Sciatic nerve (tissue), 2 donors: ENCODE data around the gene SUGCT. TPM values are rescaled to one million over a fixed set of nuclear protein-coding genes. Genes with fewer than 3 reads are reported as not detected.
A peak's percentile ranks its signal among the peaks of the same experiment; 100 is the strongest.
"Not testable (repeated sequence)": the region's sequence is repeated elsewhere in the genome, so short reads cannot be mapped to it uniquely, and the experiment has no call there.

Source experiments
- ATAC-seq: fragments of 200-7000 bp; cut with Tn5 transposase; one replicate; pipeline ENCODE4 v1.9.1; 2020; ENCODE audit warnings: mild to moderate bottlenecking, moderate library complexity
- DNase-seq: peaks from one replicate; pipeline ENCODE4 v3.0.0-alpha.2; 2020; ENCODE audit warnings: low spot score
- intact Hi-C: fragments of 100-400 bp; cut with DNase I; formaldehyde crosslinking; loops from one replicate; pipeline ENCODE4 v1.14.2; 2022
- total RNA-seq: library from RNA; stranded (reverse); fragmentation: NEBNext Ultra II Directional; extraction: Animal tissue kit (Norgen Biotek cat#: 25700); gene quantifications from one replicate; pipeline ENCODE4 v1.2.1, GENCODE V29; 2021
- donor health status: DM: no; HTN: no; CAD: no.
- donor health status: DM: no; HTN: no; CAD: no.

Gene SUGCT
- 7.2 TPM for total RNA-seq

DNA sequence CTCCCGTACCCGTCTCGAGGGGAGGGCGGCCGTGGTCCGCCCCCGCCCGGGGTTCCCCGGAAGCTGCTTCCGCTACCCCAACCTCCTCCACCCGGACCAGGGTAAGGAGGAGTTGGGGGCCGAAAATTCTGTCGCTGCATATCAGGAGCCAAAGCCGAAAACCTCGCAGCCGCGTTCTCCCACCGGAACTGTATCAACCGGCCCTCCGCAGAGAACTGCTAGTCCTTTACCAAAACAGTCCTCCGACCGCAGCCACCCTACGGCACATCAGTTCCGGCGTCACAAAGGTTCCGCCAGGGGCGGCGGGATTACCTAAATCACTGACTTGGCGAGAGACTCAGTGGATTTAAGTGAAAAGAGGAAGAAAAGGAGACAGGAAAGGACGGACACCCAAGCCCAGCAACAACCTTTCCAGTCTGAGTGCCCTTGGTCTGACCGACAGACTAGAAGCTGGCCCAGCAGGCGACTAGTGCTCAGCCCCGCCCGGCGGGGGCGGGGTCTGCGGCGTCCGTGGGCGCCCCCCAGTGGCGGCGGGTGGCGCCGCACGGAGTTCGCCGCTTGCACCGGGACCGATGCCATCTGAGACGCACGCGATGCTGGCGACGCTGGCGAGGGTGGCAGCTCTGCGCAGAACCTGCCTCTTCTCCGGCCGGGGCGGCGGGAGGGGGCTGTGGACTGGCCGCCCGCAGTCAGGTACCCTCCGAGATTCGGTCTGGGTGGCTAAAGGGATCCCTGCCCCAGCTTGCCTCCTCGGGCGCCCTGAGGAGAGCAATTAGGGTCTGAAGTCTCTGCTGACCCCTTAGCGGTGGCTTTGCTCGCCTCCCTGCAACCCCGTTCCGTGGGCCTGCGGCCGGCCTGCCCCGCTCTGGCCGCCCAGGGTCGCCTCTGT is at the start of gene SUGCT, which contains the start of gene MPLKIP:
SUGCT (plus strand) TSS at position 578 of the 889 bp plus-strand sequence.
MPLKIP (minus strand) TSS at position 195 of the 889 bp plus-strand sequence; CDS start at position 140, 55 bp downstream.
- intact Hi-C loops, result no loop called here
- DNase-seq, result peak; percentile 90
- peak; percentile 96 for ATAC-seq

GRCh38 chr7:40092182-40092581 is 42.6 kb upstream of the SUGCT start:
- no peak for DNase-seq
- intact Hi-C loops, result no loop called here
- ATAC-seq, result no peak

DNA sequence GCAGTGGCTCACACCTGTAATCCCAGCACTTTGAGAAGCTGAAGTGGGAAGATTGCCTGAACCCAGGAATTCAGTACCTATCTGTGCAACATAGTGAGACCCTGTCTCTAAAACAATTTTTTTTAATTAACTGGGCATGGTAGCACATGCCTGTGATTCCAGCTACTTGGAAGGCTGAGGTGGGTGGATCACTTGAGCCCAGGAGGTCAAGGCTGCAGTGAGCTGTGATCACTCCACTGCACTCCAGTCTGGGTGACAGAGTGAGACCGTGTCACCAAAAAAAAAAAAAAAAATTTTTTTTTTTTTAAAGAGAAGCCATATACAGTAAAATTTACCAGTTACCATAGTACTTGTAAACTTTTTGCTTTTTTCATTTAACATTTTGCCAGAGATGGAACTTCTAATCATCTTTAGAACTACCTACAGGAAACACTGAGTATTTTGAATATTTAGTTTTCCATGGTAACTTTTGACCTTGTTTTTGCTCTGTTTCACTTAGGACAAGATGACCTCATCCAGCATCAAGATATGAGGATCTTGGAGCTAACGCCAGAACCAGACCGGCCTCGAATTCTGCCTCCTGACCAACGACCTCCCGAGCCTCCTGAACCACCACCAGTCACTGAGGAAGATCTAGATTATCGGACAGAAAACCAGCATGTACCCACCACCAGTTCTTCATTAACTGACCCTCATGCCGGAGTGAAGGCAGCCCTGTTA is 41.0 kb upstream of the SUGCT start:
- intact Hi-C loops, result no loop called here
- ATAC-seq (no peak), DNase-seq (no peak)

GRCh38 chr7:40095230-40095629 is 39.6 kb upstream of the SUGCT start:
- DNase-seq (no peak), ATAC-seq (no peak)
- intact Hi-C loops, result no loop called here

DNA sequence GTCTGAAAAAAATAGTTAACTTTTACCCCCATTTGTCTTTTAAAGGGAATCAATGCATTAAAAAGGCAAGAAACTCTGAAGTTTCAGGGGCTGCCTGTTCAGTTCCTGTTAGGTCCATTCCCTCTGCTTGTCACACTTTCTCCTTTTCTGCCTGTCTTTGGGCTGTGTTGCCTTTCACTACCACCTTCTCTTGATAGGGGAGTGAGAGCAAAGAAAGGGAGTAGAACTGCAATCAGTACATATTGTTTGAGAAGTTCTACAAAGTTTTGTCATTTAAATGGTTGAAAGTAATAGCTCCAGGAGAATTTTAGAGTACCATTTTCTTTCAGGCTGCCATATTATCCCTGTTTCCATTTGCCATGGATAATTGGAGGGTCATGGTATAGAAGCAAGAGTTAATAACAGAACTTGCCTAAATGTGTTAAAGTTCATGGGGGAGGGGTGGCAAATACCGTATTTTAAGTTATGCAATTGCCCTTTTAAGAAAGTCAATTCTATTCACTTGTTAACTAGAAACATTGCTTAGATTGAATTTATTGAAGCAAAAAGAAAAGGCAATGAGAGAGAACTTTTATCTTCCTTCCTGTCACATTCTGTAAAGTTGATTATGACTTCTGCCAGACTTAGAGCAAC is 39.0 kb upstream of the SUGCT start:
- intact Hi-C loops, result no loop called here
- DNase-seq (no peak), ATAC-seq (no peak)

GRCh38 chr7:40097728-40098127 is 37.1 kb upstream of the SUGCT start:
- no peak for ATAC-seq
- intact Hi-C loops, result no loop called here
- DNase-seq, result no peak

- DNase-seq (no peak), ATAC-seq (no peak)
- intact Hi-C loops, result no loop called here
These were observed 36.0 kb upstream of the SUGCT start for GRCh38 chr7:40098810-40099209.

DNA sequence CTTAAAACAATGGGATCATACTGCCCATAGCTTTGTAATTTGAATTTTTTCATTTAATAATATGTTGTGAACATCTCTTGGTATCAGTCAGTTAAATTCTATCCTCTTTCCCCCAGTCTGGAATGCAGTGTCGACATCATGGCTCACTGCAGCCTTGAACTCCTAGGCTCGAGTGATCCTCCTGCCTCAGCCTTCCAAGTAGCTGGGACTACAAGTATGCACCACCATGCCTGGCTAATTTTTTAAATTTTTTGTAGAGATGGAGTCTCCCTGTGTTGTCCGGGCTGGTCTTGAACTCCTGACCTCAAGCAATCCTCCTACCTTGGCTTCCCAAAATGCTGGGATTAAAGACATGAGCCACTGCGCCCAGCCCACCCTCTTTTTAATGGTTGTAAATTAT is 35.0 kb upstream of the SUGCT start:
- DNase-seq (no peak), ATAC-seq (no peak)
- intact Hi-C loops, result no loop called here

DNA sequence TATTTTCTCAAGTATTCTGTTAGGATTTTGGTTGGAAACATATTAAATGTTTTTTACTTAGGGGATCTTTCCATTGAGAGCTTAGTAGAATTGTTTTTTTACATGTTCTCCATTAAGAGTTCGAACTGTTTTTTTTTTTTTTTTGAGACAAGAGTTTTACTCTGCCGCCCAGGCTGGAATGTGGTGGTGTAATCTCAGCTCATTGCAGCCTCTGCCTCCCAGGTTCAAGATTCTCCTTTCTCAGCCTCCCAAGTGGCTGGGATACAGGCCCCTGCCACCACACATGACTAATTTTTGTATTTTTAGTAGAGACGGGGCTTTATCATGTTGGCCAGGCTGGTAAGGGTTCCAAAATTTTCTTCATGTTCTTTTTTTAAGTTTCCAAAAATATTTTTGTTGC is 33.6 kb upstream of the SUGCT start:
- DNase-seq, result no peak
- no peak for ATAC-seq
- intact Hi-C loops, result no loop called here

DNA sequence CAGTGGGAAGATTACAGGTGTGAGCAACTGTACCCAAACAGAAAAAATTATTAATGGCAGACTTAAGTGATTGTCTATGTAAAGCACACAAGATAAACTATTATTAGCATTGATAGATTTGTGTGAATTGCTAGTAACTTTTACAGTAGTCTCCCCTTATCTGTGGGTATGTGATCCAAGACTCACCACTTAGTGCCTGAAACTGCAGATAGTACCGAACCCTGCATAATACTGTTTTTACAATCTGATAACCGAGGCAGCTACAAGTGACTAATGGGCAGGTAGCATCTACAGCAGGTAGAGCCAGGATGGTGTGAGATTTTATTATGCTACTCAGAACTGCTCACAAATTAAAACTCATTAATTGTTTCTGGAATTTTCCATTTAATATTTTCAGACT is 31.9 kb upstream of the SUGCT start:
- ATAC-seq, result no peak
- intact Hi-C loops, result no loop called here
- DNase-seq, result no peak

GRCh38 chr7:40105879-40106473 is 28.8 kb upstream of the SUGCT start:
- DNase-seq (no peak), ATAC-seq (no peak)
- intact Hi-C loops, result no loop called here

DNA sequence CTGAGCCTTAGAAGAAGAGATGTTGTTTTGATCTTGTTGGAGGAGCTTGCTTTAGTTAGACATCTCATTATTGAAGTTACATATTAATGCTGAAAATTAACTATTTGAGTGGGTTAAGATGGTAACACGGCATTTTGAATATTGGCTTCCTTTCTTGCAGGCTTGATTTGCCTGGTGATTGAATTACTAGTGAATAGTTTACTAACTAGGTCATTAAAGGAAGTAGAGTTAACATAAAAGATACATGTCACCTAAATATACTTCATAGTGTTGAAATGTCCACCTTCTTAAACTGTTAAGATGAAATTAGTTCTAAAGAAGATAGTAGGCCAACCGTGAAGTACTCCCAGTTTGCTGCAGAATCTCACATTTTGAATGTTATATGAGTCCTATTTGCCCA is 18.9 kb upstream of the SUGCT start:
- DNase-seq (no peak), ATAC-seq (no peak)
- intact Hi-C loops, result no loop called here

DNA sequence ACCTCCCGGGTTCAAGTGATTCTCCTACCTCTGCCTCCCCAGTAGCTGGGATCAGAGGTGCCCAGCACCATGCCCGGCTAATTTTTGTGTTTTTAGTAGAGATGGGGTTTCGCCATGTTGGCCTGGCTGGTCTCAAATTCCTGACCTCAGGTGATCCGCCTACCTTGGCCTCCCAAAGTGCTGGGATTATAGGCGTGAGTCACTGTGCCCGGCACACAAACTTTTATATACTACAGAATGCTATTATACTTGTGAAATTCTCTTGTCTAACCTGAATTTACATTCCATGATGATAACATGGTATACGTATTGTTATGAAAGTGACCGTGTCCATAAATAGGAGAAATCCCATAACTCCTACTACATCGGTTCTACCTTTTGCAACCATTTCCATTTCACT is 17.6 kb upstream of the SUGCT start:
- DNase-seq, ATAC-seq, intact Hi-C loops: not testable (repeated sequence)

GRCh38 chr7:40118201-40118600 is 16.6 kb upstream of the SUGCT start:
- DNase-seq, ATAC-seq, intact Hi-C loops: not testable (repeated sequence)

GRCh38 chr7:40120020-40120419 is 14.8 kb upstream of the SUGCT start:
- ATAC-seq (no peak), DNase-seq (no peak)
- intact Hi-C loops, result no loop called here

- DNase-seq, ATAC-seq, intact Hi-C loops: not testable (repeated sequence)
These were observed 12.5 kb upstream of the SUGCT start for GRCh38 chr7:40122100-40122939.

DNA sequence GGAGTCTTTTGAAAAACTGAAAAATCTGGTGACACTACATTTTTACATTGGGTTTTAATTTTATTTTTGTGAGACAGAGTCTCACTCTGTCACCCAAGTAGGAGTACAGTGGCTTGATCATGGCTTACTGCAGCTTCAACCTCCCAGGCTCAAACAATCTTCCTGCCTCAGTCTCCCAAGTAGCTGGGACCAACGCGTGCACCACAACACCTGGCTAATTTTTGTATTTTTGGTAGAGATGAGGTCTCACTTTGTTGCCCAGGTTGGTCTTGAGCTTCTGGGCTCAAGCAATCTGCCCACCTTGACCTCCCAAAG is 11.9 kb upstream of the SUGCT start:
- no peak for ATAC-seq
- intact Hi-C loops, result no loop called here
- no peak for DNase-seq

- DNase-seq (no peak), ATAC-seq (peak; percentile 86)
- intact Hi-C loops, result no loop called here
These were observed 1.0 kb upstream of the SUGCT start for GRCh38 chr7:40133561-40134427.
